ENCODE measurements around the gene ZNF92.
A peak's percentile ranks its signal among the peaks of the same experiment; 100 is the strongest.
"Not testable (repeated sequence)": the region's sequence is repeated elsewhere in the genome, so short reads cannot be mapped to it uniquely, and the experiment has no call there.

Gene ZNF92

DNA sequence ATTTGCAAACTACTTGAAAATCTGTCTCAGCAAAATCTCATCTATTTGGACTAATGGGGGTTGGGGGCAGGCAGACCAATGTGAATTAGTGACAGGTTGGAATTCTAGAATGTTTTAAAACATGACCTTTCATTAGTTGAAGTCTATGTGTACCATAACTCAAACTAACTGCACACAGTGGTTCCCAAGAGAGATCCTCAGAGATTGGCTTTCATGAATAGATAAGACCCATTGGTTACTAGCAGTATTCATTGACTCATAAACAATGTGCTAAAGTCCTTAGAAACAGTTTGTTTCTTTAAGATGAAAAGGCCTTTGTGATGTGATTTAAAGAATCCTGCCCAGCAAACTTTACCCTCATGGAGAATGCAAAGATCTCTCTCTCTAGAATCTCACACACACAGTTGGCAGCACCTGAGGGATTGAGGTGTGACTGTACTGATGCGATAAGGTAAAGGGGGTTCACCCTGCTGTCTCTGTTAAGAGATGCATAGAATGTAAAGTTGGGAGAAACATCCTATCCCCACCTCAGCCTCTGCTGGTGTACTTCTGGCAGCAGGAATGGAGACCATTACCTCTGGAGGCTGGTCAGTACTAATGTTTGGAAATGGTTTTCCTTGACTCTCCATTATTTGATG lies 70.7 kb downstream of the ZNF92 start:
- DNase-seq (no peak), ATAC-seq (ENCODE audit: insufficient read depth, low read depth) (no peak)
- Histone ChIP-seq H2AFZ (ENCODE audit: low read depth, low read length) (no peak overlapping the region), H3K79me2 (ENCODE audit: insufficient read depth, low read length) (no peaks in the 10 kb centered on the region), H3K27me3 (ENCODE audit: insufficient read depth, low read length, poor library complexity) (no peaks in the 10 kb centered on the region), H3K4me3 (ENCODE audit: low read depth in 1 of 2, low read length in 2 of 2) (no peak overlapping the region), H4K20me1 (ENCODE audit: insufficient read depth, low read length) (no peaks in the 10 kb centered on the region), H3K9ac (ENCODE audit: low read depth, low read length) (no peak overlapping the region), H3K9me3 (ENCODE audit: insufficient read depth, low read length, severe bottlenecking) (peaks cover 2% of the 10 kb centered on the region), H3K27ac (ENCODE audit: low read length) (no peak overlapping the region), H3K4me2 (ENCODE audit: insufficient read depth, low read length) (no peak overlapping the region), H3K4me1 (ENCODE audit: insufficient read depth, low read length) (no peaks in the 10 kb centered on the region), H3K36me3 (ENCODE audit: insufficient read depth, low read length) (no peaks in the 10 kb centered on the region)
- TF ChIP-seq CTCF (IDR thresholded peaks at IDR 0.05; ENCODE audit: borderline replicate concordance, extremely low read depth, low read length, poor library complexity, severe bottlenecking) (no peak), EZH2 (IDR thresholded peaks at IDR 0.05; ENCODE audit: borderline replicate concordance, low read depth, low read length, severe bottlenecking) (no peak)

- no peak overlapping the region for H2AFZ ChIP-seq (ENCODE audit: low read depth, low read length)
- no peak overlapping the region for H3K9ac ChIP-seq (ENCODE audit: low read depth, low read length)
- H3K79me2 ChIP-seq (ENCODE audit: insufficient read depth, low read length), result no peaks in the 10 kb centered on the region
- H3K4me1 ChIP-seq (ENCODE audit: insufficient read depth, low read length), result peaks cover 2% of the 10 kb centered on the region; the same call in 1 of the 2 replicates
- H3K9me3 ChIP-seq (ENCODE audit: insufficient read depth, low read length, severe bottlenecking), result peaks cover 2% of the 10 kb centered on the region
- DNase-seq (no peak), ATAC-seq (ENCODE audit: insufficient read depth, low read depth) (no peak)
- TF ChIP-seq CTCF (IDR thresholded peaks at IDR 0.05; ENCODE audit: borderline replicate concordance, extremely low read depth, low read length, poor library complexity, severe bottlenecking) (no peak), EZH2 (IDR thresholded peaks at IDR 0.05; ENCODE audit: borderline replicate concordance, low read depth, low read length, severe bottlenecking) (no peak)
- no peaks in the 10 kb centered on the region for H3K27me3 ChIP-seq (ENCODE audit: insufficient read depth, low read length, poor library complexity)
- H3K27ac ChIP-seq (ENCODE audit: low read length), result no peak overlapping the region
- no peaks in the 10 kb centered on the region for H3K36me3 ChIP-seq (ENCODE audit: insufficient read depth, low read length)
- no peaks in the 10 kb centered on the region for H4K20me1 ChIP-seq (ENCODE audit: insufficient read depth, low read length)
- H3K4me2 ChIP-seq (ENCODE audit: insufficient read depth, low read length), result no peak overlapping the region
- H3K4me3 ChIP-seq (ENCODE audit: low read depth in 1 of 2, low read length in 2 of 2), result no peak overlapping the region
These were observed 71.5 kb downstream of the ZNF92 start for GRCh38 chr7:65444899-65445823.

GRCh38 chr7:65447041-65447440 lies 73.4 kb downstream of the ZNF92 start:
- H3K9ac ChIP-seq (ENCODE audit: low read depth, low read length); H3K4me2 ChIP-seq (ENCODE audit: insufficient read depth, low read length); H3K27me3 ChIP-seq (ENCODE audit: insufficient read depth, low read length, poor library complexity); ATAC-seq (ENCODE audit: insufficient read depth, low read depth); H4K20me1 ChIP-seq (ENCODE audit: insufficient read depth, low read length); H3K36me3 ChIP-seq (ENCODE audit: insufficient read depth, low read length); H3K9me3 ChIP-seq (ENCODE audit: insufficient read depth, low read length, severe bottlenecking); H3K79me2 ChIP-seq (ENCODE audit: insufficient read depth, low read length); H3K4me3 ChIP-seq (ENCODE audit: low read depth in 1 of 2, low read length in 2 of 2); H3K27ac ChIP-seq (ENCODE audit: low read length); H2AFZ ChIP-seq (ENCODE audit: low read depth, low read length): not testable (repeated sequence)
- peak; percentile 25 for TF ChIP-seq CTCF (IDR thresholded peaks at IDR 0.05; ENCODE audit: borderline replicate concordance, extremely low read depth, low read length, poor library complexity, severe bottlenecking)
- H3K4me1 ChIP-seq (ENCODE audit: insufficient read depth, low read length), result peaks cover 21% of the 10 kb centered on the region
- DNase-seq, result peak; percentile 13
